HL-60 (cell line): ENCODE measurements around the gene TATDN3.
A peak's percentile ranks its signal among the peaks of the same experiment; 100 is the strongest.

Experiments
- DNase-seq, 2 experiments: peaks; one replicate each; pipeline ENCODE4 v3.0.0-alpha.2; 2010 to 2020; ENCODE audit warnings: low read depth in 1 of 2, low spot score in 1 of 2
- H3K27ac ChIP-seq: fragments of 250-450 bp; sonication (Bioruptor Pico); replicated peaks from 2 replicates; pipeline ENCODE4 v1.5.1; 2020; ENCODE audit warnings: mild to moderate bottlenecking, moderate library complexity
- H3K27me3 ChIP-seq: fragments of 250-450 bp; sonication (Bioruptor Pico); 2 replicates; pipeline ENCODE4 v1.5.1; 2021; ENCODE audit warnings: mild to moderate bottlenecking, moderate library complexity; ENCODE audit not compliant: insufficient read depth, poor library complexity, severe bottlenecking
- H3K4me3 ChIP-seq: replicated peaks from 2 replicates; pipeline ENCODE4 v1.5.1; 2011; ENCODE audit warnings: mild to moderate bottlenecking, control low read depth, low read length; ENCODE audit not compliant: insufficient read depth
- GABPA ChIP-seq: IDR thresholded peaks from 2 replicates; pipeline ENCODE4 v1.6.1; 2012; ENCODE audit warnings: low read depth
- POLR2AphosphoS5 ChIP-seq: IDR thresholded peaks from 2 replicates; pipeline ENCODE4 v1.6.1; 2012; ENCODE audit warnings: low read depth
- REST ChIP-seq: IDR thresholded peaks from 2 replicates; pipeline ENCODE4 v1.6.1; 2012; ENCODE audit warnings: low read depth; ENCODE audit not compliant: insufficient replicate concordance
- SPI1 ChIP-seq: IDR thresholded peaks from 2 replicates; pipeline ENCODE4 v1.6.1; 2012; ENCODE audit warnings: low read depth, mild to moderate bottlenecking, borderline replicate concordance
- TF ChIP-seq, protein P1 (sequence below): IDR thresholded peaks from one replicate; pipeline ENCODE4 v1.5.1; 2011; ENCODE audit warnings: low read length, control low read depth, inconsistent platforms; ENCODE audit not compliant: insufficient read depth

Gene TATDN3

DNA sequence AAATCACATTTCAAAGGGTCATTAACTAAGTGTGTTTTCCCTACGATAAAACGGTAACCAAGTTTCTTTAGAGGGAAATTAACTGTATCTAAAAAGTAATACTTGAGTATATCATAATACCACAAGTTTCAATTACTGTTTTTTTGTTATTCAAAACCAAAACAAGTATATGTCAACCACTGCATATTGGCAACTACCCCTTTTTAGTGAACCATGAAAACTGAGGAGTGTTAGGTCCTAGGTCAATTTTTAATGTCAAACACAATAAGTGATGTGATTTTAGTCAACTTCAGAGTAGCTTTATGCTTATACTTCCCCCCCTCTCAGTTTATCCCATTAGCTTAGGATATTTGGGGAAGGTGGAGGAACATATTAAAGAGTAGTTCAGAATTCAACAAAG, 10.5 kb upstream of the TATDN3 start:
- Histone ChIP-seq H3K4me3 (no peak overlapping the region), H3K27me3 (no peaks in the 10 kb centered on the region), H3K27ac (no peak overlapping the region)
- no peak for DNase-seq
- TF ChIP-seq, protein P1, sequence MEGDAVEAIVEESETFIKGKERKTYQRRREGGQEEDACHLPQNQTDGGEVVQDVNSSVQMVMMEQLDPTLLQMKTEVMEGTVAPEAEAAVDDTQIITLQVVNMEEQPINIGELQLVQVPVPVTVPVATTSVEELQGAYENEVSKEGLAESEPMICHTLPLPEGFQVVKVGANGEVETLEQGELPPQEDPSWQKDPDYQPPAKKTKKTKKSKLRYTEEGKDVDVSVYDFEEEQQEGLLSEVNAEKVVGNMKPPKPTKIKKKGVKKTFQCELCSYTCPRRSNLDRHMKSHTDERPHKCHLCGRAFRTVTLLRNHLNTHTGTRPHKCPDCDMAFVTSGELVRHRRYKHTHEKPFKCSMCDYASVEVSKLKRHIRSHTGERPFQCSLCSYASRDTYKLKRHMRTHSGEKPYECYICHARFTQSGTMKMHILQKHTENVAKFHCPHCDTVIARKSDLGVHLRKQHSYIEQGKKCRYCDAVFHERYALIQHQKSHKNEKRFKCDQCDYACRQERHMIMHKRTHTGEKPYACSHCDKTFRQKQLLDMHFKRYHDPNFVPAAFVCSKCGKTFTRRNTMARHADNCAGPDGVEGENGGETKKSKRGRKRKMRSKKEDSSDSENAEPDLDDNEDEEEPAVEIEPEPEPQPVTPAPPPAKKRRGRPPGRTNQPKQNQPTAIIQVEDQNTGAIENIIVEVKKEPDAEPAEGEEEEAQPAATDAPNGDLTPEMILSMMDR = no peak
- no peak for TF ChIP-seq POLR2AphosphoS5
- no peak for TF ChIP-seq SPI1
- TF ChIP-seq REST = no peak
- no peak for TF ChIP-seq GABPA

- TF ChIP-seq POLR2AphosphoS5 (no peak), REST (no peak), SPI1 (peak; percentile 36; the same call in 1 of the 2 replicates), GABPA (no peak)
- TF ChIP-seq, protein P1 = peak; percentile 17
- peak; percentile 36 to 60 for DNase-seq
- Histone ChIP-seq H3K27ac (0 out of 2 replicates have a peak overlapping the region, but pooled peaks have one; percentile 20), H3K4me3 (no peak overlapping the region), H3K27me3 (no peaks in the 10 kb centered on the region)
These were observed 9.1 kb upstream of the TATDN3 start for GRCh38 chr1:212782422-212783154.

DNA sequence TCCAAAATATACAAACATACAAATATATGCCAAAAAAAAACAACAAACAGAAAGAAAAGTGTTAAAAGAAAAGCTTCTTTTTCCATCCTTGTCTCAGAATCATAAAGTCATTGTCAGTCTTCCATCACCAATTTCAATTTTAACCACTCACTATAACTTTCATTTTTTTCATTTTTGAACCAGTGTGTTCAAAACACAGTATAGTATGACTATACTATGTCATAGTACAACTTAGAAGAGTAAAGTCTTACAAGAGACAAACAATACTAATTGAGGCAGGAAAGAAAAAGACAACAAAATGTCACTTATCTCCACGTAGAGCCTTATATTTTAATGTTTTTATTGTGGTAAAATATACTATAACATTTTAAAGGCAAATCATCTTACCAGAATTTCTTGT, 7.7 kb upstream of the TATDN3 start:
- Histone ChIP-seq H3K4me3 (no peak overlapping the region), H3K27ac (no peak overlapping the region), H3K27me3 (no peaks in the 10 kb centered on the region)
- no peak for DNase-seq
- TF ChIP-seq REST = no peak
- TF ChIP-seq, protein P1 = no peak
- TF ChIP-seq GABPA = no peak
- TF ChIP-seq POLR2AphosphoS5 = no peak
- TF ChIP-seq SPI1 = no peak
